GM10847 (cell line): ENCODE data around the gene ARHGAP30.

Experiments
- POLR2A ChIP-seq: IDR thresholded peaks from 2 replicates; pipeline ENCODE4 v1.6.1; 2011; ENCODE audit not compliant: insufficient read length; ENCODE audit errors: extremely low read depth

Gene ARHGAP30

DNA sequence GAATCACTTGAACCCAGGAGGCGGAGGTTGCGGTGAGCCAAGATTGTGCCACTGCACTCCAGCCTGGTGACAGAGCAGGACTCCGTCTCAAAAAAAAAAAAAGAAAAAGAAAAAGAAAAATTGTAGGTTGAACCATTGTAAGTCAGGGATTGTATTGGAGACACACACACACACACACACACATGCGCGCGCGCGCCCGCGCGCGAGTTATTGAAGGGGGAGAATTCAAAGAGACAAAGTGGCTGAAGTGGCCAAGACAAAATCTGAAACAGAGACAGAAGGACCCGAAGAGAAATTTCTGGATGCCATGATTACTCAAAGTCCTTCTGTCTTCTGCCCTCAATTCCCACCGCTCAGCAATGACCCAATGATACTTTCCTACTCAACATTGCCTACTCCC is 24.8 kb upstream of the ARHGAP30 start:
- TF ChIP-seq POLR2A = no peak

DNA sequence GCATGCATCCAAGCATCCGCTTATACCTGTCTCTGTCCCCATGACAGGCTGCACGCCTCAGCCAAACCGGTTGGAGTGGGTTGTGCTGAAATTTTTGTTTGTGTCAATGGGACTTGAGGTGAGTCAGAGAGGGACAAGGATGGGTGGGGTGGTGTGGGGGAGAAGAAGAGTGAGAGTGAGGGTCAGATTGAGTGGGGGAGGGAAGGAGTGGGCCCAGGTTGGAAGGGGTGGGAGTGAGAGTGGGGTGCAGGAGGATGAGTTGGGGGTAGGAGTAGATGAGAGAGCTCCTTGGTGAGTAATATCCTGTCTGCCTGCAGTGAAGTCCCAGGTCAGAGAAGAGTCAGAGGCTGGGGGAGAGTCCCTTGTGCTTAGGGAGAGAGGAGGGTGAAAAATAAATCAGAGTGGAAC is 22.9 kb upstream of the ARHGAP30 start:
- TF ChIP-seq POLR2A = no peak

GRCh38 chr1:161091796-161092507 is 22.3 kb upstream of the ARHGAP30 start:
- no peak for TF ChIP-seq POLR2A

DNA sequence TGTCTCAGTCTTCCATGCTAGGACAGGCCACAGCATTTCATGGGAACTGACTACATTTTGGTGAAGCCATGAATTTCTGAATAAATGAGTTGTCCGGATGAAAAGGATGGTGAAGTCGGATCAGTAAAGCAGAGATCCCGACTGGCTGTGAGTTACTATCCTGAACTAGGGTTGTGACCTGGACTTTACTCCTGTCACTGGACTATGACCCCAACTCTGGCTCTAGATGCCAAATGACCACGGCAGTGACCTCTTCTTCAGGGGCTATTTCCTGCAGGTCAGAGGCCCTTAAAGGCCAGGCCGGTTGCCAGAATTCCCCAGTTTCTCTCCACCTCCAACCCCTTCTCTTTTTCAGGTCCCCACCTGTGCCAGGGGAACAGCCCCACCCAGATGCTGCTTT is 21.4 kb upstream of the ARHGAP30 start:
- no peak for TF ChIP-seq POLR2A

DNA sequence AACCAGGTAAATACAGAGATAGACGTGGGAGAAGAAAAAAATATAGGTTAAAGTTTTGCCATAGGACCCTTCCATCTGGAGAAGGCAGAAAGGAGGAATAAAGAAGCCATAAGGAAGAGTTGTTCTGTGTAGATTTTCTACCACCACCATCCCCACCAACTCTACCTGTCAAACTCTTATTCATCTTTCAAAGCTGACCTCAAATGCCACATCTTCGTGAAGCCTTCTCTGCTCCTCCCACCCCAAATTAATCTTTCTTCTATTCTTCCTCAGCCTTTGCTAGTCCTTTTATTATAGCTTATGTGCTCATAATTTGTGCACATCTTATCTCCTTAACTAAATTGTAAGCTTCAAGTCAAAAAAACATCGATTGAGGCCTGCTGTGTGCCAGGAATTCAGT is 20.9 kb upstream of the ARHGAP30 start:
- TF ChIP-seq POLR2A = no peak

DNA sequence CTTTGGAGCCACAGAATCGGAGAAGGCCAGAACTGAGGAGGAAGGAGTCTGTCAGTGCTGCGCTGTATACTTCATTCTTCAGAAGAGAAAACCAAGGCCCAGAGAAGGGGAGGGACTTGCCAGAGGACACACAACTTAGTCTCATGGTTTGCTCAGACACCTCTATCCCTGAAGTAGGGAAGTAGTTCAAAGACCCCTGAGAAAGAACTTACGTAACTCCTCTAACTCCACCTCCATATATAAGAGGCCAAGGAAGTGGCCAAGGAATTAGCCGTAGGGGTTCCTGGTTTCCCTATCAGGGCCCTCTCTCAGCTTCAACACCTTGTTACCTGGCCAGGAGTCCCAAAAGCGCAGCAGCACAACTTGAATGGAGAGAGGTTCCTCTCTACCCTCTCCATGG is 20.2 kb upstream of the ARHGAP30 start:
- no peak for TF ChIP-seq POLR2A

- no peak for TF ChIP-seq POLR2A
These were observed 19.7 kb upstream of the ARHGAP30 start, which contains the start of gene NECTIN4 for GRCh38 chr1:161089251-161089924. Gene NECTIN4 (minus strand): TSS chr1:161089558. CDS start chr1:161089296, 262 bp downstream.

- TF ChIP-seq POLR2A = no peak
These were observed 19.0 kb upstream of the ARHGAP30 start for GRCh38 chr1:161088587-161089110.

- no peak for TF ChIP-seq POLR2A
These were observed 16.8 kb upstream of the ARHGAP30 start for GRCh38 chr1:161086457-161086856.

DNA sequence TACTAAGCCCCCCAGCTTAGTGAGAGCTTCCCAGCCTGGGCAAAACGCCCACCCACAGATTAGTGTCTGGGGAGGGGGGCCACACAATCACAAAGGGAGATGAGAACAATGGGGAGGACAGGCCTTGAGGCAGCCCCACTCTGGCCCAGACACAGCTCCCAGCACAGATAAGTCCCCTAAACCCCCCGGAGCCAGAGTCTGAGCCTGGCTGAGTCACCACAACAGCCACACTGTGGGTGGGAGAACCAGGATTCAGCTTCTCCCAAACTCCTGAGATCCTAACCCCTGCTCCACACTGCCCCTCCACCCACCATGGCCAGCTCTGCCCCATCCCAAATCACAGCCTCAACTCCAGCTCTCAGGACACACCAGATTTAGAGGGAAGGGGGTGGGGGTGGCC is 15.5 kb upstream of the ARHGAP30 start:
- TF ChIP-seq POLR2A = no peak

DNA sequence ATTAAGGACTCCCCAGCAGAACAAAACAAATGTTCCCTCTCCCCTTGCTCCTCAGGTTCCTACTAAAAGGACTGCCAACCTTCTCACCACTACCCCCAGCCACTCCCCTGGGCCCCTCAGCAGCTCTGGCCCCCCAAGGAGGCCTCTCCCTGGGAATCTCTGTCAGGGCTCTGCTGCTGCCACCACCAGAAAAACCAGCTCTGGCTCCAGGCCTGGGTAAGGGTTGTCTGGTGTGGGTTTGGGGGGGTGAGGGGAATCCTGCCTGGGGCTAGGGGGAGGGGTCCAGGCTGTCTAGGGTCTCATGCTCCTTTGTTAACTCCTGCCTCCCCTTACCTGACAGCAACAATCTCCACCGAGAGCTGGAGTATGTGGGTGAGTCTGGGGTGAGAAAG is 14.9 kb upstream of the ARHGAP30 start:
- TF ChIP-seq POLR2A = no peak

GRCh38 chr1:161083748-161084596 is 14.3 kb upstream of the ARHGAP30 start:
- TF ChIP-seq POLR2A = no peak

- no peak for TF ChIP-seq POLR2A
These were observed 13.5 kb upstream of the ARHGAP30 start for GRCh38 chr1:161082996-161083747.

DNA sequence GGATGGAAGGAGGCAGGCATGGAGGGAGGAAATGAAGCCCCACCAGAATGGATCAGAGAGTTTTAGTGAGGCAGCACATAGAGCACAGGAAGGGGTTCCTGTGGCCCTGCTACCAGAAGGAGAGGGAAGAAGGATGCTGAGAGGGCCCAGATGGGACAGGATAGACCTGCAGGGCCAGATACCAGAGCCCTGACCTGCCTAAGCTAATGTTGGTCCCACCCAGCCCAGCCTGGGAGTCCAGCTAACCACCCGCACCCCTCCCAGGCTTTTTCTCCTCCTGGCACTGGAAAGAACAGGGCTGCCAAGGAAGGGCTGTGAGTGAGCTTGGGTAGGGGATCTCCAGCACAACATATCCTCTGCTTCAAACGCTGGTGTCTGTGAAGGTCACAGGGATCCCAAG is 12.8 kb upstream of the ARHGAP30 start:
- TF ChIP-seq POLR2A = no peak

DNA sequence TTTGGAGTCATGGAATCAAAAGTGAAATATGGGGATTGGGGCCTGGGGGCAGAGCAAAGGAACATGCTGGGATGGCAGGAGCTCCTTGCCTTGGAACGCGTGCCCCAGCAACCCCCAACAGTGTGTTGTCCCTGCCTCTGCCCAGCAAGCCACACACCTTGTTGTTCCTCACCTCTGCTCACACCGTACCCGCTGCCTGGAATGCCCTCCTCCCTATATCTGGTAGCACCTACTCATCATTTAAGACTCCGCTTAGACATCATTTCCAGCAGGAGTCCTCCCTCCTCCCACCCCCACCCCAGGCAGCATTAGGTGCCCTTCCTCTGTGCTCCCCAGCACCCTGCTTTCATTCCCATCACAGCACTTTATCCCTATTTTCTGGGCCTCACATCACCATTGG is 11.8 kb upstream of the ARHGAP30 start:
- no peak for TF ChIP-seq POLR2A
